ENCODE results near the gene FBXL17. TPM values are rescaled to one million over a fixed set of nuclear protein-coding genes. Genes with fewer than 3 reads are reported as not detected.

FBXL17 gene
- total and polyA plus RNA-seq, 2 of the 4 experiments (the other 2 are of a cell fraction) = 3.9 to 8.1 TPM

GRCh38 chr5:107873877-107874276, 508.0 kb downstream of the FBXL17 start:
- CTCF ChIA-PET = interaction anchor here (0.6 to 0.9 kb wide), 4 partner anchors 11 to 1605 kb away, joined by 3 to 8 read pairs (median 4); no protein-coding TSS in a partner anchor
- dilution Hi-C loops (cut with HindIII; ENCODE audit: low sequenced_read_pairs, unreplicated experiment) = no loop called here
- no peak for ATAC-seq (ENCODE audit: low read depth)
- TF ChIP-seq ELK1 (IDR thresholded peaks at IDR 0.05; ENCODE audit: borderline replicate concordance, low read depth, low read length) (no peak), MAZ (IDR thresholded peaks at IDR 0.05; ENCODE audit: borderline replicate concordance, low read depth, low read length) (no peak), SMC3 (IDR thresholded peaks at IDR 0.05; ENCODE audit: low read depth, low read length) (no peak), CHD1 (IDR thresholded peaks at IDR 0.05; ENCODE audit: low read depth, low read length) (no peak), CTCF (conservative IDR thresholded peaks at IDR 0.05; ENCODE audit: low read depth, low read length) (no peak), RFX5 (IDR thresholded peaks at IDR 0.05; ENCODE audit: low read depth, low read length) (no peak), BHLHE40 (IDR thresholded peaks at IDR 0.05; ENCODE audit: low read depth, low read length) (no peak), FOS (IDR thresholded peaks at IDR 0.05; ENCODE audit: low read depth, low read length) (no peak), MAFK (IDR thresholded peaks at IDR 0.05; ENCODE audit: low read depth, low read length) (no peak), POLR2A (IDR thresholded peaks at IDR 0.05; ENCODE audit: low read depth, low read length) (no peak), CEBPB (IDR thresholded peaks at IDR 0.05; ENCODE audit: low read depth, low read length) (no peak), NFE2L2 (IDR thresholded peaks at IDR 0.05; ENCODE audit: low read depth, low read length) (no peak), USF2 (IDR thresholded peaks at IDR 0.05; ENCODE audit: low read depth, low read length) (no peak), RCOR1 (IDR thresholded peaks at IDR 0.05; ENCODE audit: insufficient replicate concordance, low read length) (no peak), MXI1 (IDR thresholded peaks at IDR 0.05; ENCODE audit: borderline replicate concordance, low read depth, low read length) (no peak), RAD21 (IDR thresholded peaks at IDR 0.05; ENCODE audit: low read length) (no peak)
- Histone ChIP-seq H3K4me3 (ENCODE audit: insufficient read depth, low read depth, low read length) (no peak overlapping the region), H3K36me3 (ENCODE audit: control insufficient read depth, insufficient read depth, low read length) (no peaks in the 10 kb centered on the region), H4K8ac (ENCODE audit: low read depth in 2 of 2, low read length in 2 of 2) (no peak overlapping the region), H2AK9ac (replicated peaks; ENCODE audit: low read depth, low read length, poor library complexity) (no peak overlapping the region), H3K14ac (replicated peaks; ENCODE audit: low read depth, low read length) (no peak overlapping the region), H2BK15ac (ENCODE audit: low read depth, low read length) (no peak overlapping the region), H2BK5ac (ENCODE audit: low read depth, low read length, poor library complexity, severe bottlenecking) (no peak overlapping the region), H3K9me3 (ENCODE audit: control insufficient read depth, insufficient read depth, low read length) (no peaks in the 10 kb centered on the region), H3K23ac (ENCODE audit: low read depth, low read length) (no peak overlapping the region), H3K9ac (ENCODE audit: low read depth, low read length) (no peak overlapping the region), H3K56ac (ENCODE audit: extremely low read depth, insufficient read depth, low read length) (no peak overlapping the region), H3K9me1 (ENCODE audit: insufficient read depth, low read length) (peaks cover 4% of the 10 kb centered on the region), H3K27ac (ENCODE audit: insufficient read depth, low read length) (no peak overlapping the region), H2AK5ac (ENCODE audit: low read depth, low read length) (no peak overlapping the region), H4K5ac (ENCODE audit: low read depth, low read length) (no peak overlapping the region), H4K20me1 (ENCODE audit: insufficient read depth, low read length) (no peaks in the 10 kb centered on the region), H2AFZ (replicated peaks; ENCODE audit: low read length, poor library complexity) (no peak overlapping the region), H4K91ac (ENCODE audit: insufficient read depth, low read depth, low read length) (no peak overlapping the region), H3K27me3 (ENCODE audit: control insufficient read depth, insufficient read depth, low read length) (no peaks in the 10 kb centered on the region), H2BK120ac (ENCODE audit: low read depth, low read length) (no peak overlapping the region), H2BK20ac (ENCODE audit: low read depth, low read length) (peak overlapping the region; percentile 6; the same call in 1 of the 2 replicates), H3K4me2 (ENCODE audit: low read depth, low read length) (no peak overlapping the region), H3K4ac (ENCODE audit: low read depth, low read length) (no peak overlapping the region), H3K18ac (ENCODE audit: low read depth, low read length) (no peak overlapping the region), H3K4me1 (ENCODE audit: control insufficient read depth, insufficient read depth, low read length) (peaks cover 12% of the 10 kb centered on the region), H3K79me1 (ENCODE audit: low read depth in 1 of 2, low read length in 2 of 2) (0 out of 4 replicates have a peak, but pooled peaks cover 0 to 2% of the 10 kb centered on the region in 2 experiments)
- WGBS, 2 experiments (ENCODE audit: extremely low coverage in 2 of 2, insufficient read length in 1 of 2) = no CpG with 5 or more reads among the region's 2 CpGs
- POLR2A ChIA-PET (ENCODE audit: unreplicated experiment) = no interaction called here
- no peak for DNase-seq
- no TSS peak for BruUV-seq (replicated peaks)
- in situ Hi-C loops (cut with MboI; ENCODE audit: low sequenced_read_pairs) = no loop called here
- intact Hi-C loops (cut with micrococcal nuclease) = no loop called here

Measured in IMR-90 (cell line).